NCI-H2029 (cell line): ENCODE results near the gene SCGB1D4.

ENCODE experiments used
- DNase-seq: peaks from one replicate; lab custom pipeline; 2025; lab: John Stamatoyannopoulos, UW

Gene SCGB1D4

DNA sequence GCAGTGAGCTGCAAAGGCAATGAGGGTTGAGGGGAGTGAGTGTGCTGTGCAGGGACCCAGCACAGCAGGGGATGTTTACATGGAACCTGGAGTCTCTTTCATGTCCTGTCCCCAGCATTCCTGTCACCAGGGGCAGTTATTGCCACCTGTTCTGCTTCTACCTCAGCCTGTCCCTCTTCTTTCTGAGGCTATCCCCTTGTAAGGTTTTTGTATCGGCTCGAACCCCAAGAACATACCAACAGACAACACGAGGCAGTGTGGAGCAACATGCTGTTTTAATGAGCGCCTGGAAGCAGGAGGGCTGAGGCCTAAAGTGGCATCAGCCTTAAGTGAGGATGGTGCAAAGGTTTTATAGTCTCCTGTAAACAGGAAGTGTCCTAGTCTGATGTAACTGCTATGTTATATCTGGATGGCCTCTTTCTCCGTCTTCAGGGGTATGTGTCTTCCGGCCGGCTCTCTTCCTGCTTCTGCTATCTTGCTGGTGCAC lies 25.0 kb downstream of the SCGB1D4 start:
- DNase-seq: no peak

DNA sequence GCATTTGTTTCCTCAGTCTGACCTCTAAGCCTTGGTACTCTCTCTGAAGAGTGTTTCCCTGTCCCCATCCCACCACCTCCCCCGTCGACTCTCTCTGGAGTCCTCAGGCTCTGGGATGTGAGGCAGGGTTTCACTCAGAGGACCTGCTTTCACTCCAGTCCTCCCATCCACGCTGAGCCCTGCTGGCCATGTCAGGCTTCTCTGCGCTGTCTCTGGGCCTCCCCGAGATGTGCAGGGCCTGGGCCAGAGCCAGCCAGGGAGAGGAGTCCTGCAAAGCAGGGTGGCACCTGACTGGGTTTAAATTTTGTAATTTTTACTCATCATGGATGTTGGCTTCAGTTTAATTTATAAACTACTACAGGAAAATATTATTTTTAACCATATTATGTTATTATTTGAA lies 25.6 kb downstream of the SCGB1D4 start:
- DNase-seq: no peak

GRCh38 chr11:62269654-62270278 lies 29.1 kb downstream of the SCGB1D4 start, which contains the start of gene SCGB2A2:
Gene SCGB2A2, plus strand, starts transcription at chr11:62270158. Its CDS starts 59 bp downstream, at chr11:62270217.
- DNase-seq: no peak

DNA sequence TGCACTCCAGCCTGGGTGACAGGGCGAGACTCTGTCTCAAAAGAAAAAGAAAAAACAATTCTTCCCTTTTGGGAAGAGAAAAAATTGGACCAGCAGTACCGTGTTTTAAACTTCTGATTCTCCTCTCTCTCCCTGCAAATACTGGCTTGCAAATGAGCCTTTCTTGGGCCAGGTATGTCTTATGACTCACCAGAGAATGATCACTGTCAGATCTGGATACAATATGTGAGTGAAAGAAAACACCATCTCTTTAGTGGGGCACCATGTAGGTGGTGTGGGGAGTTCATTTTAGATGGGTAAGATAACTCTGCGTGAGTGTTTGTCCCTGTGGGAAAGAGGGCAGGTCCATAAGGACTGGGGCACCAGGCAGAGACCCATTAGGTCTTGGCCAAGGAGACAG lies 31.3 kb downstream of the SCGB1D4 start:
- no peak for DNase-seq

- no peak for DNase-seq
These were observed 31.8 kb downstream of the SCGB1D4 start for GRCh38 chr11:62267050-62267449.

DNA sequence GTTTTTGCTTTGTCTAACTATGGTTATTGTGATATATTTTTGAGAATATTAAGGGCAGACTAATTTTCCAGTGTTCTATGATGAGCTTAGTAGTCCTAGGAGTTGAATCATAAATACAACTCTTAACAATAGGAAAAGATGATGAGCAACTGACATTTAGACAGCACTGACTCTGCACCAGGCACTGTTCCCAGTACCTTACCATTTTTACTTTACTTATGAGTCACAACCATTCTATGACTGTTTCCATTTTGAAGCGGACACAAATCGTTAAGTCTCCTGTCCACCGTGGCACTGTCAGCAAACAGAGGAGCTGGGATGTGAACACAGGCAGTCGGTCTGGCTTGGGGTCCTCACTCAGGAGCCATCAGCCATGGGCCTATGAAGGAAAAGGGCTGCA lies 32.3 kb downstream of the SCGB1D4 start:
- no peak for DNase-seq

GRCh38 chr11:62264004-62264403 lies 34.9 kb downstream of the SCGB1D4 start:
- no peak for DNase-seq

DNA sequence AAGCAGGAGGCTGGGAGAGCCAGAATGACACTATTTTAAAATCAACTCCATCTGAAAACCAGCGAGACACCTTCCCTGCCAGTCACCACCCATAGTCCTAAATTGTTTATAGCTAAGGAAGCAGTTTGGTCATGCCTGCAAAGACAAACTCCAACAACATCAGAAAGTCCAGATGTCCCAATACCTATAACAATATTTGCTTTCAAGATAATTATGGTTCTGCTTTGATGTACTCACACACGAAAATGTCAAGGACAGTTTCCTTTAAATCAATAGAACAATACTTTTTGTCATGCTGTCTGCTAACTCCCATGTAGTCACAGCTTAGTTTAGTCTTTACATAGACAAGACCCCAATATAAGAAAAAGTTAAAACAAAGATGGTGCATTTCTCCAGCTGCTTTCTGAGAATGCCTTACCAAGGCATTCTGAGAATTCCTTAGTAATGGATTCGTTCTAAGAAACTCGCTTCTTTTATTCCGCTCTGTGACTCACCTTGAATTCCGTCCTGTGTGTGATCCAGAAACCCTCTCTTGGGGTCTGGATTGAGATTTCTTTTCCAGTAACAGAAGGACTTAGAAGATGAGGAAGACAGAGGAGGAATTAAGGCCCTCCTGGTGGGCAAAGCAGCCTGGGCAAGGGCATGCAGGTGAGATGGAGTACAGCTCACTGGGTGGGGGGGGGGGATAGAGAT lies 38.5 kb downstream of the SCGB1D4 start:
- DNase-seq: no peak

GRCh38 chr11:62256281-62256680 lies 42.6 kb downstream of the SCGB1D4 start:
- no peak for DNase-seq

GRCh38 chr11:62253999-62254542 lies 44.8 kb downstream of the SCGB1D4 start:
- no peak for DNase-seq

- no peak for DNase-seq
These were observed 47.2 kb downstream of the SCGB1D4 start for GRCh38 chr11:62251698-62252097.
